ENCODE measurements around the gene THAP6.
"Not testable (repeated sequence)": the region's sequence is repeated elsewhere in the genome, so short reads cannot be mapped to it uniquely, and the experiment has no call there.

GRCh38 chr4:75533926-75534325 lies 19.7 kb downstream of the THAP6 start:
- TF ChIP-seq CTCF, POLR2A (IDR thresholded peaks at IDR 0.05): not testable (repeated sequence)
